ENCODE results near the gene TMCO2.

The TMCO2 gene

GRCh38 chr1:40300651-40301050, 52.9 kb downstream of the TMCO2 start:
- no peaks in the 10 kb centered on the region for H3K9me3 ChIP-seq (ENCODE audit: control insufficient read depth in 2 of 2, low read length in 2 of 2)
- H3K4me1 ChIP-seq (ENCODE audit: control insufficient read depth in 2 of 2, insufficient read depth in 2 of 2, low read length in 2 of 2) = no peaks in the 10 kb centered on the region
- no peaks in the 10 kb centered on the region for H3K36me3 ChIP-seq (ENCODE audit: control insufficient read depth in 2 of 2, insufficient read depth in 2 of 2, low read length in 2 of 2)
- no peak overlapping the region for H3K27ac ChIP-seq (ENCODE audit: low read depth in 2 of 2, low read length in 2 of 2)
- H3K4me3 ChIP-seq (ENCODE audit: low read length in 2 of 2) = no peak overlapping the region
- H3K27me3 ChIP-seq (ENCODE audit: control insufficient read depth in 2 of 2, insufficient read depth in 2 of 2, low read length in 2 of 2) = no peaks in the 10 kb centered on the region
- H3K9ac ChIP-seq (ENCODE audit: low read depth in 1 of 2, low read length in 2 of 2) = no peak overlapping the region

- Histone ChIP-seq H3K9me3 (ENCODE audit: control insufficient read depth in 2 of 2, low read length in 2 of 2) (no peaks in the 10 kb centered on the region), H3K9ac (ENCODE audit: low read depth in 1 of 2, low read length in 2 of 2) (no peak overlapping the region), H3K27me3 (ENCODE audit: control insufficient read depth in 2 of 2, insufficient read depth in 2 of 2, low read length in 2 of 2) (no peaks in the 10 kb centered on the region), H3K4me3 (ENCODE audit: low read length in 2 of 2) (no peak overlapping the region), H3K36me3 (ENCODE audit: control insufficient read depth in 2 of 2, insufficient read depth in 2 of 2, low read length in 2 of 2) (no peaks in the 10 kb centered on the region), H3K27ac (ENCODE audit: low read depth in 2 of 2, low read length in 2 of 2) (no peak overlapping the region), H3K4me1 (ENCODE audit: control insufficient read depth in 2 of 2, insufficient read depth in 2 of 2, low read length in 2 of 2) (no peaks in the 10 kb centered on the region)
These were observed 53.3 kb downstream of the TMCO2 start for GRCh38 chr1:40301066-40301465.
